OCI-LY1 (cell line): ENCODE data around the gene CEMIP.
"Not testable (repeated sequence)": the region's sequence is repeated elsewhere in the genome, so short reads cannot be mapped to it uniquely, and the experiment has no call there.

ENCODE experiments used
- H2AFZ ChIP-seq: fragments of 200-600 bp; sonication (generic), shearing (Covaris generic); 2 replicates; pipeline ENCODE4 v1.6.0; 2014; ENCODE audit warnings: antibody characterized with exemption, mild to moderate bottlenecking, low read length
- H3F3A ChIP-seq: fragments of 200-600 bp; sonication (generic), shearing (Covaris generic); 2 replicates; pipeline ENCODE4 v1.6.0; 2014; ENCODE audit warnings: mild to moderate bottlenecking, antibody characterized with exemption, low read length, moderate library complexity; ENCODE audit not compliant: insufficient read depth
- H3K27ac ChIP-seq: fragments of 200-600 bp; sonication (generic); 2 replicates; pipeline ENCODE4 v1.5.1; 2014; ENCODE audit warnings: low read length, mixed run types, mild to moderate bottlenecking, low read depth; ENCODE audit not compliant: poor library complexity, severe bottlenecking
- H3K27me3 ChIP-seq: fragments of 200-600 bp; sonication (generic); 2 replicates; pipeline ENCODE4 v1.6.0; 2014; ENCODE audit warnings: antibody characterized with exemption, mild to moderate bottlenecking, low read length, moderate library complexity; ENCODE audit not compliant: insufficient read depth
- H3K36me3 ChIP-seq: fragments of 200-600 bp; sonication (generic); 2 replicates; pipeline ENCODE4 v1.6.1; 2014; ENCODE audit warnings: mild to moderate bottlenecking, antibody characterized with exemption, low read length, moderate library complexity, mixed read lengths; ENCODE audit not compliant: insufficient read depth
- H3K4me1 ChIP-seq: fragments of 200-600 bp; sonication (generic); 2 replicates; pipeline ENCODE4 v1.5.1; 2014; ENCODE audit warnings: mild to moderate bottlenecking, low read length, moderate library complexity; ENCODE audit not compliant: insufficient read depth, severe bottlenecking
- H3K4me2 ChIP-seq: fragments of 200-600 bp; sonication (generic), shearing (Covaris generic); 2 replicates; pipeline ENCODE4 v1.6.1; 2014; ENCODE audit warnings: low read length
- H3K4me3 ChIP-seq: fragments of 200-600 bp; sonication (generic); 2 replicates; pipeline ENCODE4 v1.5.1; 2014; ENCODE audit warnings: low read length, low read depth, mild to moderate bottlenecking, mixed read lengths; ENCODE audit not compliant: poor library complexity, severe bottlenecking
- H3K79me2 ChIP-seq: fragments of 200-600 bp; shearing (Covaris generic); 2 replicates; pipeline ENCODE4 v1.6.1; 2016; ENCODE audit warnings: mixed run types, low read length, mixed read lengths; ENCODE audit not compliant: insufficient read depth
- H3K9ac ChIP-seq: fragments of 200-600 bp; sonication (generic), shearing (Covaris generic); 2 replicates; pipeline ENCODE4 v1.6.1; 2014; ENCODE audit warnings: mild to moderate bottlenecking, low read length, mixed read lengths
- H3K9me2 ChIP-seq: fragments of 200-600 bp; sonication (generic), shearing (Covaris generic); 2 replicates; pipeline ENCODE4 v1.6.1; 2014; ENCODE audit warnings: low read depth, mild to moderate bottlenecking, low read length, mixed read lengths
- H3K9me3 ChIP-seq: fragments of 200-600 bp; shearing (Covaris generic); 2 replicates; pipeline ENCODE4 v1.6.1; 2014; ENCODE audit warnings: low read length, mixed read lengths
- H4K20me1 ChIP-seq: fragments of 200-600 bp; sonication (generic), shearing (Covaris generic); 2 replicates; pipeline ENCODE4 v1.6.0; 2016; ENCODE audit warnings: mild to moderate bottlenecking, low read length; ENCODE audit not compliant: insufficient read depth
- CTCF ChIP-seq: fragments of 200-600 bp; sonication (generic), shearing (Covaris generic); IDR thresholded peaks from 2 replicates; pipeline ENCODE4 v1.5.1; 2017; ENCODE audit warnings: mild to moderate bottlenecking, antibody characterized with exemption, low read length, moderate library complexity, mixed read lengths
- EZH2 ChIP-seq: fragments of 200-600 bp; sonication (generic), shearing (Covaris generic); IDR thresholded peaks from 2 replicates; pipeline ENCODE4 v1.8.0; 2017; ENCODE audit warnings: borderline replicate concordance, mixed run types, mild to moderate bottlenecking, antibody characterized with exemption, low read length, moderate library complexity, mixed read lengths

The CEMIP gene

GRCh38 chr15:80953953-80954778 lies 175.0 kb downstream of the CEMIP start:
- Histone ChIP-seq H3K27ac (no peak overlapping the region), H3K4me2 (no peak overlapping the region)
- TF ChIP-seq CTCF (no peak), EZH2 (no peak)

GRCh38 chr15:80955571-80956452 lies 176.6 kb downstream of the CEMIP start:
- H3K27ac ChIP-seq, H3K4me2 ChIP-seq, H3K4me3 ChIP-seq, H3F3A ChIP-seq, H3K9me2 ChIP-seq, H3K27me3 ChIP-seq, H4K20me1 ChIP-seq, H2AFZ ChIP-seq, H3K4me1 ChIP-seq, H3K9ac ChIP-seq, H3K9me3 ChIP-seq, H3K79me2 ChIP-seq: not testable (repeated sequence)
- H3K36me3 ChIP-seq: peaks cover 30% of the 10 kb centered on the region

More at GRCh38 chr15:80953953-80954778, 175.0 kb downstream of the CEMIP start:
- H3K9me3 ChIP-seq: no peaks in the 10 kb centered on the region
- no peak overlapping the region for H3K4me3 ChIP-seq
- H3K79me2 ChIP-seq: no peaks in the 10 kb centered on the region
- H3F3A ChIP-seq: no peaks in the 10 kb centered on the region
- no peaks in the 10 kb centered on the region for H4K20me1 ChIP-seq
- no peak overlapping the region for H2AFZ ChIP-seq
- no peaks in the 10 kb centered on the region for H3K27me3 ChIP-seq
- peaks cover 18% of the 10 kb centered on the region; the same call in 1 of the 2 replicates for H3K36me3 ChIP-seq
- no peaks in the 10 kb centered on the region for H3K4me1 ChIP-seq
- H3K9ac ChIP-seq: no peak overlapping the region
- H3K9me2 ChIP-seq: no peaks in the 10 kb centered on the region

GRCh38 chr15:80957556-80957955 lies 178.4 kb downstream of the CEMIP start:
- no peak overlapping the region for H3K27ac ChIP-seq
- no peak overlapping the region for H3K9ac ChIP-seq
- no peak for TF ChIP-seq EZH2
- TF ChIP-seq CTCF: no peak
- no peak overlapping the region for H3K4me3 ChIP-seq
- no peaks in the 10 kb centered on the region for H3K79me2 ChIP-seq
- no peaks in the 10 kb centered on the region for H3K4me1 ChIP-seq
- H3K27me3 ChIP-seq: no peaks in the 10 kb centered on the region
- no peaks in the 10 kb centered on the region for H3K9me2 ChIP-seq
- no peaks in the 10 kb centered on the region for H3K9me3 ChIP-seq
- no peak overlapping the region for H3K4me2 ChIP-seq
- peaks cover 19% of the 10 kb centered on the region for H3K36me3 ChIP-seq
- no peak overlapping the region for H2AFZ ChIP-seq
- H4K20me1 ChIP-seq: no peaks in the 10 kb centered on the region
- no peaks in the 10 kb centered on the region for H3F3A ChIP-seq
